ENCODE measurements around the gene MGAT5B.

MGAT5B gene

GRCh38 chr17:76878568-76878967 lies 10.4 kb downstream of the MGAT5B start:
- no peaks in the 10 kb centered on the region for H3K27me3 ChIP-seq (ENCODE audit: control insufficient read depth, insufficient read depth, low read length)
- H3K27ac ChIP-seq (ENCODE audit: low read length): no peak overlapping the region
- no peaks in the 10 kb centered on the region for H3K36me3 ChIP-seq (ENCODE audit: control insufficient read depth, insufficient read depth, low read length)
- H3K4me1 ChIP-seq (ENCODE audit: control insufficient read depth, insufficient read depth, low read length): no peaks in the 10 kb centered on the region; the same call in 1 of the 2 replicates
- no peaks in the 10 kb centered on the region for H3K9me3 ChIP-seq (ENCODE audit: control insufficient read depth, insufficient read depth, low read length)
- no CpG with 5 or more reads among the region's 6 CpGs for WGBS (ENCODE audit: insufficient coverage, insufficient read length)
- no peak for DNase-seq (ENCODE audit: low read depth, low spot score)
- H3K4me3 ChIP-seq (ENCODE audit: low read length): no peak overlapping the region

DNA sequence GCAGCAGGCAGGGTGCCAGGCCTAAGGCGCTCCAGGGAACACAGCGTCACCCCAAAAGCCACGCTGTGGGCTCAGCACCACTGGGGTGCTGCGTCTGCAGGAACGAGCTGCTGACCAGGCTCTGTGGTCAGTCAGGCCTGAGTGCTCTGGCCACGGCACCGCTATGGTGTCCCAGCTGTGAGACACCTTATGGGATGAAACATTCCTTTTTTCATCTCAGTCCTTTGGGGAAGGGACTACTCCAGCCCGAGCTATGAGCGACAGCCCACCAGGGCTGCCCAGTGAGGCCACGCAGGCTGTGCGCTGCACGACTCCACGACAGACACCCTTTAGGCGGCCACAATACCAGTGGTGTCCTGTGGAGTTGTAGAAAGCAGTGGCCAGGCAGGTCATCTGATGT lies 11.1 kb downstream of the MGAT5B start:
- no peak overlapping the region for H3K4me3 ChIP-seq (ENCODE audit: low read length)
- H3K9me3 ChIP-seq (ENCODE audit: control insufficient read depth, insufficient read depth, low read length): no peaks in the 10 kb centered on the region
- no peaks in the 10 kb centered on the region; the same call in 1 of the 2 replicates for H3K4me1 ChIP-seq (ENCODE audit: control insufficient read depth, insufficient read depth, low read length)
- no peak overlapping the region for H3K27ac ChIP-seq (ENCODE audit: low read length)
- no peaks in the 10 kb centered on the region for H3K27me3 ChIP-seq (ENCODE audit: control insufficient read depth, insufficient read depth, low read length)
- no peaks in the 10 kb centered on the region for H3K36me3 ChIP-seq (ENCODE audit: control insufficient read depth, insufficient read depth, low read length)
- no CpG with 5 or more reads among the region's 14 CpGs for WGBS (ENCODE audit: insufficient coverage, insufficient read length)
- DNase-seq (ENCODE audit: low read depth, low spot score): no peak

DNA sequence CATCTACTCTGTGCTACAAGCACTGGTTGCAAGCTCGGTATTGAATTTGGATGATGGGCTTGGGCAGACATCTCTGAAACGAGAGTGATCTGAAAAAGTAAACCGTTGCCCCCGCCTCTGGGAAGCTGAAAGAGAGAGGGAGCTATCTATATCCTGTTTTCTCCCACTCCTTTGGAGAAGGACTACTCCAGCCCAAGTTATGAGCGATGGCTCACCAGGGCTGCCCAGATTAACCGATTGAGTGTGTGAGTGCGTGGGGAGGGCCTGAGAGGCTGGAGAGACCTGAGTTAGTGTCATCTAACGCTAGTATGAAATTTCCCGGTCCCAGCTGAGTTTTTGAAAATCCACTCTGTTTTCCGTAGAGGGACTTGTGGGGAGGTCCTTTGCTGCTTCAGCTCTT lies 11.5 kb downstream of the MGAT5B start:
- Histone ChIP-seq H3K9me3 (ENCODE audit: control insufficient read depth, insufficient read depth, low read length) (no peaks in the 10 kb centered on the region), H3K27me3 (ENCODE audit: control insufficient read depth, insufficient read depth, low read length) (no peaks in the 10 kb centered on the region), H3K4me1 (ENCODE audit: control insufficient read depth, insufficient read depth, low read length) (no peaks in the 10 kb centered on the region; the same call in 1 of the 2 replicates), H3K27ac (ENCODE audit: low read length) (no peak overlapping the region), H3K4me3 (ENCODE audit: low read length) (no peak overlapping the region), H3K36me3 (ENCODE audit: control insufficient read depth, insufficient read depth, low read length) (no peaks in the 10 kb centered on the region)
- no peak for DNase-seq (ENCODE audit: low read depth, low spot score)
- no CpG with 5 or more reads among the region's 10 CpGs for WGBS (ENCODE audit: insufficient coverage, insufficient read length)

- no peaks in the 10 kb centered on the region for H3K9me3 ChIP-seq (ENCODE audit: control insufficient read depth, insufficient read depth, low read length)
- H3K36me3 ChIP-seq (ENCODE audit: control insufficient read depth, insufficient read depth, low read length): no peaks in the 10 kb centered on the region
- H3K27me3 ChIP-seq (ENCODE audit: control insufficient read depth, insufficient read depth, low read length): no peaks in the 10 kb centered on the region
- no peak for DNase-seq (ENCODE audit: low read depth, low spot score)
- H3K4me1 ChIP-seq (ENCODE audit: control insufficient read depth, insufficient read depth, low read length): no peaks in the 10 kb centered on the region; the same call in 1 of the 2 replicates
- WGBS (ENCODE audit: insufficient coverage, insufficient read length): no CpG with 5 or more reads among the region's 10 CpGs
- no peak overlapping the region for H3K4me3 ChIP-seq (ENCODE audit: low read length)
- H3K27ac ChIP-seq (ENCODE audit: low read length): no peak overlapping the region
These were observed 12.1 kb downstream of the MGAT5B start for GRCh38 chr17:76880268-76880667.

DNA sequence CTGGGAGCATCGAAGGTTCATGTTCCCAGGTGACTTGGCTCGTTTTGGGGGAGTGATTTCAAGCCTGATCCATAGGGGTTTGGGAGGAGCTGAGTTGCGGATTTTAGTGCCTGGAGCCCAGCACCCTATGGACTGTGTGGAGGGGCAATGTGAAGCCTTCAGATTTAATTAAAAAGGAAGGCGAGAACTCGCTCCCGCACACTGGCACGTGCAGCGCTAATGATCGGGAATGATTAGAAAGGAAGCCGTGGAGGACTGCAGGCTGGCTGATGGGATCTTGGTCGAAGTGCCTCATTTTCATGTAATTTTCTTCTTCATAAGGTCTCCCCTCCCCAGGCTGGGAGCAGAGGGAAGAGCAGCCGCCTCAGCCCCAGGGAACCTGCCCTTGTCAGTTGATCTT lies 12.8 kb downstream of the MGAT5B start:
- Histone ChIP-seq H3K36me3 (ENCODE audit: control insufficient read depth, insufficient read depth, low read length) (no peaks in the 10 kb centered on the region), H3K27me3 (ENCODE audit: control insufficient read depth, insufficient read depth, low read length) (no peaks in the 10 kb centered on the region), H3K4me1 (ENCODE audit: control insufficient read depth, insufficient read depth, low read length) (no peaks in the 10 kb centered on the region; the same call in 1 of the 2 replicates), H3K9me3 (ENCODE audit: control insufficient read depth, insufficient read depth, low read length) (no peaks in the 10 kb centered on the region), H3K4me3 (ENCODE audit: low read length) (no peak overlapping the region), H3K27ac (ENCODE audit: low read length) (no peak overlapping the region)
- no CpG with 5 or more reads among the region's 12 CpGs for WGBS (ENCODE audit: insufficient coverage, insufficient read length)
- no peak for DNase-seq (ENCODE audit: low read depth, low spot score)

DNA sequence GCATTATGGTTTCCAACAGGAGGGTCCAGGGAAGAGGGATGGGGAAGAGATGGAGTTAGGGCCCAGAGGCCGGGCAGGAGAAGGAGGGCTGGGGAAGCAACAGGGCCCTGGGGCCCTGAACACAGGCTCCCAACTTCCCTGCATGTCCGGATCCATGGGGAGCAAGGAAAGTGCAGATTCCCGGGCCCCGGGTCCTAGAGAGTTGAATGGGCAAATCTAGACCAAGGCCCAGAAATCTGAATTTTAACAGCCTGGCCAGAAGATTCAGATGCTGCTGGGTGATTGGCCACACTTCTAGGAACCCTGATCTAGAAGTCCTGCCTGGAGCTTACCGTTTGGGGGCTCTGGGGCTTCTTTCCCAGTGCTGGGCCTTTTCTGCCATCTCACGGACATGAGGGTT lies 13.2 kb downstream of the MGAT5B start:
- Histone ChIP-seq H3K4me1 (ENCODE audit: control insufficient read depth, insufficient read depth, low read length) (no peaks in the 10 kb centered on the region; the same call in 1 of the 2 replicates), H3K27me3 (ENCODE audit: control insufficient read depth, insufficient read depth, low read length) (no peaks in the 10 kb centered on the region), H3K9me3 (ENCODE audit: control insufficient read depth, insufficient read depth, low read length) (no peaks in the 10 kb centered on the region), H3K4me3 (ENCODE audit: low read length) (no peak overlapping the region), H3K27ac (ENCODE audit: low read length) (no peak overlapping the region), H3K36me3 (ENCODE audit: control insufficient read depth, insufficient read depth, low read length) (no peaks in the 10 kb centered on the region)
- DNase-seq (ENCODE audit: low read depth, low spot score): no peak
- WGBS (ENCODE audit: insufficient coverage, insufficient read length): no CpG with 5 or more reads among the region's 6 CpGs

- WGBS (ENCODE audit: insufficient coverage, insufficient read length): no CpG with 5 or more reads among the region's 20 CpGs
- H3K36me3 ChIP-seq (ENCODE audit: control insufficient read depth, insufficient read depth, low read length): no peaks in the 10 kb centered on the region
- H3K4me1 ChIP-seq (ENCODE audit: control insufficient read depth, insufficient read depth, low read length): no peaks in the 10 kb centered on the region; the same call in 1 of the 2 replicates
- H3K4me3 ChIP-seq (ENCODE audit: low read length): no peak overlapping the region
- DNase-seq (ENCODE audit: low read depth, low spot score): no peak
- H3K27me3 ChIP-seq (ENCODE audit: control insufficient read depth, insufficient read depth, low read length): no peaks in the 10 kb centered on the region
- no peak overlapping the region for H3K27ac ChIP-seq (ENCODE audit: low read length)
- H3K9me3 ChIP-seq (ENCODE audit: control insufficient read depth, insufficient read depth, low read length): no peaks in the 10 kb centered on the region
These were observed 13.8 kb downstream of the MGAT5B start for GRCh38 chr17:76881966-76882365.

DNA sequence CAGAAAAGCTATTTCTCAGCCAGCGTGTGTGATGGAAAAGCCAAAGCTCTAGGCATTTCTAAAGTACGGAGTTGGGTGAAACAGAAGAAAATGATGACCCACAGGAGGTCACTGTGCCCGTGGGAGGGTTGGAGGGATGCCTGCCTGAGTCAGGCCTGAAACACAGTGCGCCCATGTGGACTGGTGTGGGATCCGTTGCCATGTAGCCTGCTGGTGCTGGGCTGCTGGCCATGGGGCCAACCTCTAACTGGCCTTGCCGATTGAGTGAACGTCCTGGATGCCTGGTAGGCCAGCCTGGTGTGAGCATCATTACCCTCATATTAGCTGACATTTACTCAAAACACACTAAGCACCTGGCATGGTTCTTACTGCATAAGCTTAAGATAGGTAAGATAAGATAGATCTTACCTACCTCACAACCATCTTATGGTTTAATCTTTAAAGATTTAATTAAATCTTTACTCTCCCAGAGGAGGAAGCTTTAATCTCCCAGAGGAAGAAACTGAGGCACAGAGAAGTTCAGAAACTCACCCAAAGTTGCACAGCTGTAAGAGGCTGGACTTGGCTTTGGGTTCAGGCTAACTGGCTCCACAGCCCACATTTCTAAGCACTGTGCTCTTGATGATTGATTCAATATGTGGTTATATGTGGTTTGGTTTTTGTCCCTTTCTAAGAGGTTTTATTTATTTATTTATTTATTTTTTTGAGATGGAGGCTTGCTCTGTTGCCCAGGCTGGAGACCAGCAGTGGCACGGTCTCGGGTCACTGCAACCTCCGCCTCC lies 15.7 kb downstream of the MGAT5B start:
- H3K4me1 ChIP-seq (ENCODE audit: control insufficient read depth, insufficient read depth, low read length): no peaks in the 10 kb centered on the region; the same call in 1 of the 2 replicates
- no peak overlapping the region for H3K27ac ChIP-seq (ENCODE audit: low read length)
- H3K4me3 ChIP-seq (ENCODE audit: low read length): no peak overlapping the region
- H3K9me3 ChIP-seq (ENCODE audit: control insufficient read depth, insufficient read depth, low read length): no peaks in the 10 kb centered on the region
- no CpG with 5 or more reads among the region's 10 CpGs for WGBS (ENCODE audit: insufficient coverage, insufficient read length)
- H3K27me3 ChIP-seq (ENCODE audit: control insufficient read depth, insufficient read depth, low read length): no peaks in the 10 kb centered on the region
- DNase-seq (ENCODE audit: low read depth, low spot score): no peak
- no peaks in the 10 kb centered on the region for H3K36me3 ChIP-seq (ENCODE audit: control insufficient read depth, insufficient read depth, low read length)

GRCh38 chr17:76884995-76885893 lies 17.0 kb downstream of the MGAT5B start:
- no peaks in the 10 kb centered on the region for H3K27me3 ChIP-seq (ENCODE audit: control insufficient read depth, insufficient read depth, low read length)
- H3K36me3 ChIP-seq (ENCODE audit: control insufficient read depth, insufficient read depth, low read length): no peaks in the 10 kb centered on the region
- WGBS (ENCODE audit: insufficient coverage, insufficient read length): no CpG with 5 or more reads among the region's 16 CpGs
- no peak for DNase-seq (ENCODE audit: low read depth, low spot score)
- H3K4me3 ChIP-seq (ENCODE audit: low read length): no peak overlapping the region
- H3K27ac ChIP-seq (ENCODE audit: low read length): no peak overlapping the region
- H3K4me1 ChIP-seq (ENCODE audit: control insufficient read depth, insufficient read depth, low read length): no peaks in the 10 kb centered on the region; the same call in 1 of the 2 replicates
- H3K9me3 ChIP-seq (ENCODE audit: control insufficient read depth, insufficient read depth, low read length): no peaks in the 10 kb centered on the region

- Histone ChIP-seq H3K4me3 (ENCODE audit: low read length) (no peak overlapping the region), H3K27me3 (ENCODE audit: control insufficient read depth, insufficient read depth, low read length) (no peaks in the 10 kb centered on the region), H3K9me3 (ENCODE audit: control insufficient read depth, insufficient read depth, low read length) (no peaks in the 10 kb centered on the region), H3K27ac (ENCODE audit: low read length) (no peak overlapping the region), H3K36me3 (ENCODE audit: control insufficient read depth, insufficient read depth, low read length) (no peaks in the 10 kb centered on the region), H3K4me1 (ENCODE audit: control insufficient read depth, insufficient read depth, low read length) (no peaks in the 10 kb centered on the region; the same call in 1 of the 2 replicates)
- no CpG with 5 or more reads among the region's 5 CpGs for WGBS (ENCODE audit: insufficient coverage, insufficient read length)
- no peak for DNase-seq (ENCODE audit: low read depth, low spot score)
These were observed 17.7 kb downstream of the MGAT5B start for GRCh38 chr17:76885894-76886290.
